HG03378 (cell line): Measurements from ENCODE around the gene TWSG1.
"Not testable (repeated sequence)": the region's sequence is repeated elsewhere in the genome, so short reads cannot be mapped to it uniquely, and the experiment has no call there.

Source experiments
- ATAC-seq: cut with Tn5 transposase; IDR thresholded peaks from one replicate; pipeline ENCODE4 v1.9.1; 2021; ENCODE audit warnings: mild to moderate bottlenecking, moderate library complexity; ENCODE audit not compliant: unreplicated experiment

Gene TWSG1

DNA sequence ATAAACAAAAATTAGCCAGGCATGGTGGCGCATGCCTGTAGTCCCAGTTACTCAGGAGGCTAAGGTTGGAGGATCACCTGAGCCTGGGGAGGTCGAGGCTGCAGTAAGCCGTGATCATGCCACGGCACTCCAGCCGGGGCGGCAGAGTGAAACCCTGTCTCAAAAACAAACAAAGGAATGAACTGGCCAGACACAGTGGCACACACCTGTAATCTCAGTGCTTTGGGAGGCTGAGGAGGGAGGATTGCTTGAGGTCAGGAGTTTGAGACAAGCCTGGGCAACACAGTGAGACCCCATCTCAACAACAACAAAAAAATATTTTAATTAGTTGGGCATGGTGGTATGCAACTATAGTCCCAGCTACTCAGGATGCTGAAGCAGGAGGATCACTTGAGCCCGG, 116.3 kb downstream of the TWSG1 start:
- ATAC-seq, result not testable (repeated sequence)
